ENCODE results near the gene P4HA2.

Gene P4HA2

GRCh38 chr5:132213666-132214065, 14.0 kb downstream of the P4HA2 start:
- in situ Hi-C loops (cut with MboI; ENCODE audit: low sequenced_read_pairs, unreplicated experiment), result no loop called here
- no peak for DNase-seq (ENCODE audit: low spot score)
- no peak for TF ChIP-seq CTCF (IDR thresholded peaks at IDR 0.05; ENCODE audit: borderline replicate concordance, control extremely low read depth, extremely low read depth, insufficient read depth, missing control alignments)

- DNase-seq (ENCODE audit: low spot score), result no peak
- in situ Hi-C loops (cut with MboI; ENCODE audit: low sequenced_read_pairs, unreplicated experiment), result no loop called here
- TF ChIP-seq CTCF (IDR thresholded peaks at IDR 0.05; ENCODE audit: borderline replicate concordance, control extremely low read depth, extremely low read depth, insufficient read depth, missing control alignments), result no peak
Measured at GRCh38 chr5:132211787-132212186, 15.9 kb downstream of the P4HA2 start.

GRCh38 chr5:132210944-132211343, 16.7 kb downstream of the P4HA2 start:
- TF ChIP-seq CTCF (IDR thresholded peaks at IDR 0.05; ENCODE audit: borderline replicate concordance, control extremely low read depth, extremely low read depth, insufficient read depth, missing control alignments), result no peak
- in situ Hi-C loops (cut with MboI; ENCODE audit: low sequenced_read_pairs, unreplicated experiment), result no loop called here
- no peak for DNase-seq (ENCODE audit: low spot score)

GRCh38 chr5:132209901-132210545, 17.6 kb downstream of the P4HA2 start:
- TF ChIP-seq CTCF (IDR thresholded peaks at IDR 0.05; ENCODE audit: borderline replicate concordance, control extremely low read depth, extremely low read depth, insufficient read depth, missing control alignments), result no peak
- in situ Hi-C loops (cut with MboI; ENCODE audit: low sequenced_read_pairs, unreplicated experiment), result no loop called here
- no peak for DNase-seq (ENCODE audit: low spot score)

GRCh38 chr5:132209131-132209530, 18.5 kb downstream of the P4HA2 start:
- no peak for TF ChIP-seq CTCF (IDR thresholded peaks at IDR 0.05; ENCODE audit: borderline replicate concordance, control extremely low read depth, extremely low read depth, insufficient read depth, missing control alignments)
- in situ Hi-C loops (cut with MboI; ENCODE audit: low sequenced_read_pairs, unreplicated experiment), result no loop called here
- DNase-seq (ENCODE audit: low spot score), result no peak

GRCh38 chr5:132207778-132208177, 19.9 kb downstream of the P4HA2 start:
- in situ Hi-C loops (cut with MboI; ENCODE audit: low sequenced_read_pairs, unreplicated experiment), result no loop called here
- no peak for DNase-seq (ENCODE audit: low spot score)
- TF ChIP-seq CTCF (IDR thresholded peaks at IDR 0.05; ENCODE audit: borderline replicate concordance, control extremely low read depth, extremely low read depth, insufficient read depth, missing control alignments), result no peak
